Measurements from ENCODE around the gene CHMP4A. TPM values are rescaled to one million over a fixed set of nuclear protein-coding genes. Genes with fewer than 3 reads are reported as not detected.

The CHMP4A gene
- total RNA-seq, 1 experiment from 2014 or later: 56.7 TPM

- Histone ChIP-seq H3K4me1 (ENCODE audit: insufficient read depth, low read length, poor library complexity, severe bottlenecking) (no peaks in the 10 kb centered on the region), H3K27me3 (replicated peaks; ENCODE audit: insufficient read depth, low read depth, low read length, poor library complexity) (no peaks in the 10 kb centered on the region), H3K27ac (ENCODE audit: low read depth, low read length, poor library complexity, severe bottlenecking) (no peak overlapping the region), H3K36me3 (ENCODE audit: insufficient read depth, low read length, poor library complexity, severe bottlenecking) (no peaks in the 10 kb centered on the region), H3K9me3 (ENCODE audit: low read depth, low read length, poor library complexity, severe bottlenecking) (no peaks in the 10 kb centered on the region), H3K4me3 (ENCODE audit: low read depth, low read length, poor library complexity, severe bottlenecking) (no peak overlapping the region)
- TF ChIP-seq CTCF (conservative IDR thresholded peaks at IDR 0.05; ENCODE audit: low read depth, low read length) (no peak), EZH2 (IDR thresholded peaks at IDR 0.05; ENCODE audit: borderline replicate concordance, low read depth, low read length, poor library complexity, severe bottlenecking) (no peak)
- intact Hi-C loops (cut with micrococcal nuclease; ENCODE audit: unreplicated experiment): no loop called here
- CTCF ChIA-PET: interaction anchor here (1.2 kb wide), 1 partner anchor 46 kb away, joined by 4 read pairs; no protein-coding TSS in a partner anchor
- no peak for DNase-seq (ENCODE audit: low spot score)
- BruUV-seq (replicated peaks): no TSS peak
- POLR2A ChIA-PET (ENCODE audit: low non-redundant PET): no interaction called here
These were observed 37.1 kb upstream of the CHMP4A start for GRCh38 chr14:24250354-24250753.

- H3K9me3 ChIP-seq (ENCODE audit: low read depth, low read length, poor library complexity, severe bottlenecking): no peaks in the 10 kb centered on the region
- intact Hi-C loops (cut with micrococcal nuclease; ENCODE audit: unreplicated experiment): no loop called here
- H3K4me3 ChIP-seq (ENCODE audit: low read depth, low read length, poor library complexity, severe bottlenecking): no peak overlapping the region
- H3K4me1 ChIP-seq (ENCODE audit: insufficient read depth, low read length, poor library complexity, severe bottlenecking): no peaks in the 10 kb centered on the region
- H3K36me3 ChIP-seq (ENCODE audit: insufficient read depth, low read length, poor library complexity, severe bottlenecking): no peaks in the 10 kb centered on the region
- no TSS peak for BruUV-seq (replicated peaks)
- ChIA-PET CTCF (no interaction called here), POLR2A (ENCODE audit: low non-redundant PET) (no interaction called here)
- DNase-seq (ENCODE audit: low spot score): no peak
- no peaks in the 10 kb centered on the region for H3K27me3 ChIP-seq (replicated peaks; ENCODE audit: insufficient read depth, low read depth, low read length, poor library complexity)
- no peak overlapping the region for H3K27ac ChIP-seq (ENCODE audit: low read depth, low read length, poor library complexity, severe bottlenecking)
- TF ChIP-seq EZH2 (IDR thresholded peaks at IDR 0.05; ENCODE audit: borderline replicate concordance, low read depth, low read length, poor library complexity, severe bottlenecking) (no peak), CTCF (conservative IDR thresholded peaks at IDR 0.05; ENCODE audit: low read depth, low read length) (no peak)
These were observed 36.1 kb upstream of the CHMP4A start for GRCh38 chr14:24249230-24250021.

GRCh38 chr14:24247422-24247821 lies 34.1 kb upstream of the CHMP4A start:
- no peak overlapping the region for H3K27ac ChIP-seq (ENCODE audit: low read depth, low read length, poor library complexity, severe bottlenecking)
- peaks cover 8% of the 10 kb centered on the region for H3K4me1 ChIP-seq (ENCODE audit: insufficient read depth, low read length, poor library complexity, severe bottlenecking)
- DNase-seq (ENCODE audit: low spot score): no peak
- intact Hi-C loops (cut with micrococcal nuclease; ENCODE audit: unreplicated experiment): no loop called here
- TF ChIP-seq EZH2 (IDR thresholded peaks at IDR 0.05; ENCODE audit: borderline replicate concordance, low read depth, low read length, poor library complexity, severe bottlenecking): no peak
- TF ChIP-seq CTCF (conservative IDR thresholded peaks at IDR 0.05; ENCODE audit: low read depth, low read length): no peak
- H3K36me3 ChIP-seq (ENCODE audit: insufficient read depth, low read length, poor library complexity, severe bottlenecking): no peaks in the 10 kb centered on the region
- H3K9me3 ChIP-seq (ENCODE audit: low read depth, low read length, poor library complexity, severe bottlenecking): no peaks in the 10 kb centered on the region
- no peak overlapping the region for H3K4me3 ChIP-seq (ENCODE audit: low read depth, low read length, poor library complexity, severe bottlenecking)
- BruUV-seq (replicated peaks): no TSS peak
- POLR2A ChIA-PET (ENCODE audit: low non-redundant PET): interaction anchor here (0.5 kb wide), 1 partner anchor 111 kb away, joined by 4 read pairs; the partner anchor contains the start of gene PSME1
- no peaks in the 10 kb centered on the region for H3K27me3 ChIP-seq (replicated peaks; ENCODE audit: insufficient read depth, low read depth, low read length, poor library complexity)
- CTCF ChIA-PET: no interaction called here
